ENCODE results near the gene CNTNAP5.

- no peak for TF ChIP-seq CTCF (IDR thresholded peaks at IDR 0.05)
- no peak for TF ChIP-seq POLR2A (IDR thresholded peaks at IDR 0.05)
These were observed 328.6 kb downstream of the CNTNAP5 start for GRCh38 chr2:124353656-124354055.
